ENCODE measurements around the gene NPAS2.

Gene NPAS2

GRCh38 chr2:100855606-100856005 is 35.7 kb downstream of the NPAS2 start:
- in situ Hi-C loops (cut with MboI; ENCODE audit: low pct_unique_long_range_greater_than_20kb, low sequenced_read_pairs, unreplicated experiment) = no loop called here
- no peak for TF ChIP-seq CTCF (IDR thresholded peaks at IDR 0.05; ENCODE audit: extremely low read depth, insufficient read depth, missing control alignments)
- no peak for DNase-seq (ENCODE audit: low spot score)

GRCh38 chr2:100856732-100857131 is 36.8 kb downstream of the NPAS2 start:
- in situ Hi-C loops (cut with MboI; ENCODE audit: low pct_unique_long_range_greater_than_20kb, low sequenced_read_pairs, unreplicated experiment) = no loop called here
- TF ChIP-seq CTCF (IDR thresholded peaks at IDR 0.05; ENCODE audit: extremely low read depth, insufficient read depth, missing control alignments) = no peak
- no peak for DNase-seq (ENCODE audit: low spot score)

GRCh38 chr2:100857341-100857740 is 37.4 kb downstream of the NPAS2 start:
- TF ChIP-seq CTCF (IDR thresholded peaks at IDR 0.05; ENCODE audit: extremely low read depth, insufficient read depth, missing control alignments) = no peak
- DNase-seq (ENCODE audit: low spot score) = no peak
- in situ Hi-C loops (cut with MboI; ENCODE audit: low pct_unique_long_range_greater_than_20kb, low sequenced_read_pairs, unreplicated experiment) = no loop called here

- no peak for DNase-seq (ENCODE audit: low spot score)
- in situ Hi-C loops (cut with MboI; ENCODE audit: low pct_unique_long_range_greater_than_20kb, low sequenced_read_pairs, unreplicated experiment) = no loop called here
- TF ChIP-seq CTCF (IDR thresholded peaks at IDR 0.05; ENCODE audit: extremely low read depth, insufficient read depth, missing control alignments) = no peak
These were observed 38.0 kb downstream of the NPAS2 start for GRCh38 chr2:100857915-100858314.

- no peak for DNase-seq (ENCODE audit: low spot score)
- no peak for TF ChIP-seq CTCF (IDR thresholded peaks at IDR 0.05; ENCODE audit: extremely low read depth, insufficient read depth, missing control alignments)
- in situ Hi-C loops (cut with MboI; ENCODE audit: low pct_unique_long_range_greater_than_20kb, low sequenced_read_pairs, unreplicated experiment) = no loop called here
These were observed 40.0 kb downstream of the NPAS2 start for GRCh38 chr2:100859902-100860301.

- no peak for TF ChIP-seq CTCF (IDR thresholded peaks at IDR 0.05; ENCODE audit: extremely low read depth, insufficient read depth, missing control alignments)
- DNase-seq (ENCODE audit: low spot score) = no peak
- in situ Hi-C loops (cut with MboI; ENCODE audit: low pct_unique_long_range_greater_than_20kb, low sequenced_read_pairs, unreplicated experiment) = no loop called here
These were observed 41.4 kb downstream of the NPAS2 start for GRCh38 chr2:100861340-100861739.

GRCh38 chr2:100862081-100862480 is 42.1 kb downstream of the NPAS2 start:
- in situ Hi-C loops (cut with MboI; ENCODE audit: low pct_unique_long_range_greater_than_20kb, low sequenced_read_pairs, unreplicated experiment) = no loop called here
- DNase-seq (ENCODE audit: low spot score) = no peak
- TF ChIP-seq CTCF (IDR thresholded peaks at IDR 0.05; ENCODE audit: extremely low read depth, insufficient read depth, missing control alignments) = no peak

Measured in GM13977 (cell line).